MM.1S (cell line): ENCODE measurements around the gene DEPP1.

ENCODE experiments used
- CTCF ChIP-seq: fragments of 300-600 bp; sonication (generic); IDR thresholded peaks from 2 replicates; pipeline ENCODE4 v1.5.1; 2016; ENCODE audit warnings: antibody characterized with exemption, low read length, mixed read lengths
- EZH2phosphoT487 ChIP-seq: fragments of 300-600 bp; sonication (generic); IDR thresholded peaks from 2 replicates; pipeline ENCODE4 v1.6.1; 2018; ENCODE audit warnings: antibody characterized with exemption, low read length

GRCh38 chr10:45006276-45007030, 27.8 kb upstream of the DEPP1 start:
- no peak for TF ChIP-seq CTCF
- no peak for TF ChIP-seq EZH2phosphoT487
